Endothelial cell of umbilical vein (primary cell): Measurements from ENCODE around the gene RASA2.

Experiments
- EZH2 ChIP-seq: IDR thresholded peaks from 2 replicates; pipeline ENCODE4 v1.6.1; 2012; ENCODE audit warnings: borderline replicate concordance, low read depth, mild to moderate bottlenecking, moderate library complexity, low read length, inconsistent platforms; ENCODE audit not compliant: severe bottlenecking
- FOS ChIP-seq: IDR thresholded peaks from 2 replicates; pipeline ENCODE4 v1.6.1; 2011; ENCODE audit warnings: mild to moderate bottlenecking, low read length, moderate library complexity, borderline replicate concordance; ENCODE audit not compliant: insufficient read depth
- GATA2 ChIP-seq: IDR thresholded peaks from 2 replicates; pipeline ENCODE4 v1.7.0; 2011; ENCODE audit warnings: low read depth, mild to moderate bottlenecking, moderate library complexity, mixed read lengths, low read length; ENCODE audit not compliant: insufficient read length, insufficient read depth
- JUN ChIP-seq: IDR thresholded peaks from 2 replicates; pipeline ENCODE4 v1.6.1; 2011; ENCODE audit warnings: borderline replicate concordance, low read depth; ENCODE audit not compliant: insufficient read length, insufficient read depth
- MYC ChIP-seq: IDR thresholded peaks from one replicate; pipeline ENCODE4 v1.6.1; 2011; ENCODE audit warnings: mild to moderate bottlenecking, low read depth, low read length
- POLR2A ChIP-seq: IDR thresholded peaks from 2 replicates; pipeline ENCODE4 v1.6.1; 2012; ENCODE audit warnings: low read depth, mild to moderate bottlenecking, control low read depth, low read length
- POLR2AphosphoS5 ChIP-seq: IDR thresholded peaks from 2 replicates; pipeline ENCODE4 v1.6.1; 2012; ENCODE audit warnings: low read depth, mild to moderate bottlenecking, control low read depth, low read length, moderate library complexity; ENCODE audit not compliant: insufficient read depth
- TF ChIP-seq, protein P1 (sequence below): IDR thresholded peaks from 2 replicates; pipeline ENCODE4 v1.6.1; 2011; ENCODE audit not compliant: insufficient read depth, insufficient read length
- TF ChIP-seq, protein P2 (sequence below), 2 donors: IDR thresholded peaks; 1 replicate in 1 of 2; 2 replicates in 1 of 2; pipeline ENCODE4 v1.5.1; 2011; ENCODE audit warnings: low read length in 2 of 2, mild to moderate bottlenecking in 2 of 2, moderate library complexity in 2 of 2, control low read depth in 1 of 2, inconsistent platforms in 1 of 2, low read depth in 1 of 2; ENCODE audit not compliant: insufficient read depth in 1 of 2; ENCODE audit errors: extremely low read depth in 1 of 2

DNA sequence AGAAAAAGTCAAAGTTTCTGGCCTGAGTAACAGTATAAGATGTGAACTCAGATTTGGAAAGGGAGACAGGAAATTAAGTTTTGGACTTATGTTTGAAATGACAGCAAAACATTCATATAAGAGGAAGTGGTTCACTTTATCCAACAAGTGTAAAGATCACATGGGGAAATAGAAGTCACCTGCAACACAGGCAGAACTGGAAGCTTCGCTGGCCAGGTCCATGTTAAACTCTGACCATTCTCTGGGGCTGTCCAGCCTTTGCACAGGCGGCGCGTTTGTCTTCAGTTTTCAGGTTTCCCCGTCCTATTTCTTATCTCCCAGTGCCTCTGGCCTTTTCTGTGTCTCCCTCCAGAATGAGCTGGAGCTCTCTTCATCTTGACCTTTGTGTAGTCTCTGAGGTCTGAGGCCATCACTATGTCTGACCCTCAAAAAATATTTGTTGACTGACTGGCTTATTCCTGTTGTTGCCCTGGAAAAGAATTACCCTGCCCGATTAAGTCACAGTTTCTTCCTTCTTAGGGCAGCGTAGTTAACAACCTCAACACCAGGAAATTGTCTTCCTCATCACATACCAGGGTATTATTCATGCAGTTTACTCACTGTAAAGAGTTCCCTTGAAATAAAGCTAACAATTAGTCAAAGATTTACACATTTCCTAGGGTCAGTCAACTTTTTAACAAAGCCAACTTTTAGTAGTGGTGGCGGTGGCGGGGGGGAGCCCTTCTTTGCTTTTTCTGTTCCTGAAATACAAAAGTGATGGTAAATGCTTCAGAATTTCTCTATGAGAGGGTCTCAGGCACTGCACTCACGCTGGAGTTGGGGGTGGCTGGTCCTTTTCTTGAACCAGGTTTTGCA lies 959 bp upstream of the RASA2 start:
- TF ChIP-seq, protein P1, sequence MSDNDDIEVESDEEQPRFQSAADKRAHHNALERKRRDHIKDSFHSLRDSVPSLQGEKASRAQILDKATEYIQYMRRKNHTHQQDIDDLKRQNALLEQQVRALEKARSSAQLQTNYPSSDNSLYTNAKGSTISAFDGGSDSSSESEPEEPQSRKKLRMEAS, result no peak
- TF ChIP-seq, protein P2, sequence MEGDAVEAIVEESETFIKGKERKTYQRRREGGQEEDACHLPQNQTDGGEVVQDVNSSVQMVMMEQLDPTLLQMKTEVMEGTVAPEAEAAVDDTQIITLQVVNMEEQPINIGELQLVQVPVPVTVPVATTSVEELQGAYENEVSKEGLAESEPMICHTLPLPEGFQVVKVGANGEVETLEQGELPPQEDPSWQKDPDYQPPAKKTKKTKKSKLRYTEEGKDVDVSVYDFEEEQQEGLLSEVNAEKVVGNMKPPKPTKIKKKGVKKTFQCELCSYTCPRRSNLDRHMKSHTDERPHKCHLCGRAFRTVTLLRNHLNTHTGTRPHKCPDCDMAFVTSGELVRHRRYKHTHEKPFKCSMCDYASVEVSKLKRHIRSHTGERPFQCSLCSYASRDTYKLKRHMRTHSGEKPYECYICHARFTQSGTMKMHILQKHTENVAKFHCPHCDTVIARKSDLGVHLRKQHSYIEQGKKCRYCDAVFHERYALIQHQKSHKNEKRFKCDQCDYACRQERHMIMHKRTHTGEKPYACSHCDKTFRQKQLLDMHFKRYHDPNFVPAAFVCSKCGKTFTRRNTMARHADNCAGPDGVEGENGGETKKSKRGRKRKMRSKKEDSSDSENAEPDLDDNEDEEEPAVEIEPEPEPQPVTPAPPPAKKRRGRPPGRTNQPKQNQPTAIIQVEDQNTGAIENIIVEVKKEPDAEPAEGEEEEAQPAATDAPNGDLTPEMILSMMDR (IDR thresholded peaks at IDR 0.05; ENCODE audit: extremely low read depth in 1 of 2, insufficient read depth in 1 of 2, low read depth in 1 of 2, low read length in 2 of 2), result no peak
- TF ChIP-seq POLR2A (no peak), POLR2AphosphoS5 (peak; percentile 77), EZH2 (no peak), FOS (peak; percentile 94), JUN (peak; percentile 59), GATA2 (peak; percentile 75), MYC (no peak)
